HCT116 (cell line): ENCODE measurements around the gene KIRREL1. TPM values are rescaled to one million over a fixed set of nuclear protein-coding genes. Genes with fewer than 3 reads are reported as not detected.

ENCODE experiments used
- ATAC-seq: fragments of 200-7000 bp; cut with Tn5 transposase; 2 replicates; pipeline ENCODE4 v1.9.1; 2020; ENCODE audit warnings: mild to moderate bottlenecking, moderate library complexity
- BruUV-seq: library from RNA; stranded (reverse); fragments of 400-500 nt; replicated peaks from 2 replicates; lab custom pipeline; 2021; lab: Mats Ljungman, UMichigan
- CTCF ChIA-PET: fragments of 300-600 bp; sonication (Branson Sonifier 250); formaldehyde crosslinking; loops from one replicate; lab custom pipeline; 2021; ENCODE audit warnings: antibody characterized with exemption; lab: Charles Lee
- POLR2A ChIA-PET: fragments of 300-600, 350-600 bp; sonication (Branson Sonifier 250); formaldehyde crosslinking; loops from one replicate; lab custom pipeline; 2021; ENCODE audit warnings: antibody characterized with exemption; lab: Charles Lee
- RAD21 ChIA-PET, 2 experiments: fragments of 300-600 bp; sonication (Branson Sonifier 250); formaldehyde crosslinking; loops; one replicate each; lab custom pipeline; 2023; ENCODE audit warnings: low total read pairs in 2 of 2; ENCODE audit not compliant: uncharacterized antibody in 2 of 2, unreplicated experiment in 2 of 2, low non-redundant PET in 1 of 2; lab: Charles Lee
- DNase-seq: peaks from one replicate; pipeline ENCODE4 v3.0.0-alpha.2; 2010; ENCODE audit warnings: low read depth, low spot score
- H2AFZ ChIP-seq: fragments of 200-600 bp; shearing (Covaris generic), sonication (generic); 2 replicates; pipeline ENCODE4 v1.6.1; 2017; ENCODE audit warnings: low read depth, mixed run types, mixed read lengths, antibody characterized with exemption, low read length; ENCODE audit not compliant: poor library complexity, severe bottlenecking
- H3K27ac ChIP-seq: 2 replicates; pipeline ENCODE4 v1.5.1; 2012; ENCODE audit warnings: low read depth, low read length
- H3K27me3 ChIP-seq: fragments of 200-600 bp; sonication (generic); 2 replicates; pipeline ENCODE4 v1.6.1; 2016; ENCODE audit warnings: mixed run types, low read length, mixed read lengths; ENCODE audit not compliant: insufficient read depth
- H3K36me3 ChIP-seq, 2 experiments: fragments of 200-500 bp in 1 of 2; fragments of 200-600 bp in 1 of 2; sonication (Bioruptor generic) in 1 of 2; sonication (generic) in 1 of 2; 2 replicates each; pipeline versions ENCODE4 v1.5.1 to v1.6.1; 2014 to 2016; ENCODE audit warnings: low read length in 2 of 2, inconsistent platforms in 1 of 2, mixed read lengths in 1 of 2, mixed run types in 1 of 2; ENCODE audit not compliant: insufficient read depth in 2 of 2, control insufficient read depth in 1 of 2
- H3K4me1 ChIP-seq, 2 experiments: fragments of 200-600 bp in 1 of 2; sonication (generic) in 1 of 2; 2 replicates each; pipeline versions ENCODE4 v1.5.1 to v1.6.1; 2012 to 2017; ENCODE audit warnings: low read length in 2 of 2, inconsistent platforms in 1 of 2, mild to moderate bottlenecking in 1 of 2, mixed read lengths in 1 of 2, mixed run types in 1 of 2, moderate library complexity in 1 of 2; ENCODE audit not compliant: insufficient read depth in 2 of 2, control insufficient read depth in 1 of 2
- H3K4me2 ChIP-seq: fragments of 200-600 bp; sonication (generic); 2 replicates; pipeline ENCODE4 v1.6.1; 2017; ENCODE audit warnings: mixed run types, low read length, mixed read lengths
- H3K4me3 ChIP-seq, 2 experiments: fragments of 200-600 bp in 1 of 2; sonication (generic) in 1 of 2; replicated peaks in 1 of 2; 2 replicates each; pipeline ENCODE4 v1.5.1; 2011 to 2016; ENCODE audit warnings: low read length in 2 of 2, control low read depth in 1 of 2, low read depth in 1 of 2, mild to moderate bottlenecking in 1 of 2, mixed read lengths in 1 of 2, mixed run types in 1 of 2
- H3K79me2 ChIP-seq: fragments of 200-600 bp; sonication (generic); 2 replicates; pipeline ENCODE4 v1.6.1; 2017; ENCODE audit warnings: mild to moderate bottlenecking, mixed run types, low read length, moderate library complexity, mixed read lengths; ENCODE audit not compliant: insufficient read depth
- H3K9ac ChIP-seq: fragments of 200-600 bp; sonication (generic); 2 replicates; pipeline ENCODE4 v1.6.1; 2016; ENCODE audit warnings: low read length, mixed read lengths
- H3K9me2 ChIP-seq: fragments of 200-600 bp; sonication (generic), shearing (Covaris generic); 2 replicates; pipeline ENCODE4 v1.6.1; 2017; ENCODE audit warnings: mixed run types, mild to moderate bottlenecking, moderate library complexity; ENCODE audit not compliant: insufficient read depth
- H3K9me3 ChIP-seq, 2 experiments: fragments of 200-500 bp in 1 of 2; fragments of 200-600 bp in 1 of 2; sonication (Bioruptor generic) in 1 of 2; sonication (generic) in 1 of 2; 2 replicates each; pipeline ENCODE4 v1.6.1; 2014 to 2017; ENCODE audit warnings: low read length in 2 of 2, mixed read lengths in 2 of 2, inconsistent platforms in 1 of 2, low read depth in 1 of 2, mild to moderate bottlenecking in 1 of 2, mixed run types in 1 of 2, moderate library complexity in 1 of 2; ENCODE audit not compliant: control insufficient read depth in 1 of 2, insufficient read depth in 1 of 2
- H4K20me1 ChIP-seq: fragments of 200-600 bp; sonication (generic), shearing (Covaris generic); 2 replicates; pipeline ENCODE4 v1.6.1; 2017; ENCODE audit warnings: mixed run types, mild to moderate bottlenecking, moderate library complexity; ENCODE audit not compliant: insufficient read depth
- ATF3 ChIP-seq: IDR thresholded peaks from 2 replicates; pipeline ENCODE4 v1.6.1; 2012
- CEBPB ChIP-seq: IDR thresholded peaks from 2 replicates; pipeline ENCODE4 v1.6.1; 2012; ENCODE audit warnings: low read depth
- EGR1 ChIP-seq: IDR thresholded peaks from 2 replicates; pipeline ENCODE4 v1.6.1; 2012; ENCODE audit warnings: low read depth
- ELF1 ChIP-seq: IDR thresholded peaks from 2 replicates; pipeline ENCODE4 v1.6.1; 2012; ENCODE audit warnings: low read depth, borderline replicate concordance
- POLR2A ChIP-seq: IDR thresholded peaks from 2 replicates; pipeline ENCODE4 v1.7.0; 2011; ENCODE audit warnings: borderline replicate concordance; ENCODE audit not compliant: insufficient read depth, insufficient read length; ENCODE audit errors: extremely low read depth
- REST ChIP-seq: IDR thresholded peaks from 2 replicates; pipeline ENCODE4 v1.6.1; 2012; ENCODE audit warnings: low read depth
- SIN3A ChIP-seq: IDR thresholded peaks from 2 replicates; pipeline ENCODE4 v1.6.1; 2012; ENCODE audit warnings: low read depth
- SP1 ChIP-seq: IDR thresholded peaks from 2 replicates; pipeline ENCODE4 v1.6.1; 2012; ENCODE audit warnings: low read depth
- TCF7L2 ChIP-seq: IDR thresholded peaks from 2 replicates; pipeline ENCODE4 v1.7.0; 2011; ENCODE audit warnings: borderline replicate concordance, inconsistent platforms; ENCODE audit not compliant: insufficient read depth, insufficient read length; ENCODE audit errors: extremely low read depth
- ZBTB33 ChIP-seq: IDR thresholded peaks from 2 replicates; pipeline ENCODE4 v1.6.1; 2011; ENCODE audit warnings: mild to moderate bottlenecking, low read length, moderate library complexity; ENCODE audit not compliant: insufficient replicate concordance; ENCODE audit errors: extremely low read depth
- intact Hi-C: fragments of 100-400 bp; cut with micrococcal nuclease; formaldehyde crosslinking; loops from 2 replicates; pipeline ENCODE4 v1.10.0; 2022
- total RNA-seq: library from RNA; stranded (reverse); gene quantifications from one replicate; pipeline ENCODE4 v1.2.1, GENCODE V29; 2021; ENCODE audit not compliant: unreplicated experiment

Gene KIRREL1
- total RNA-seq, 1 experiment from 2014 or later, result 20.0 TPM

GRCh38 chr1:157959750-157960149 lies 33.7 kb upstream of the KIRREL1 start:
- ChIA-PET CTCF (interaction anchor here (1.2 to 16.1 kb wide), 2 partner anchors 82 to 159 kb away, joined by 4 to 393 read pairs; no protein-coding TSS in a partner anchor), POLR2A (no interaction called here), RAD21 (interaction anchor here in 1 of 2 experiments (0.8 kb wide), 1 partner anchor 162 kb away, joined by 3 read pairs; no protein-coding TSS in a partner anchor)
- Histone ChIP-seq H3K27me3 (peaks cover 45% of the 10 kb centered on the region), H3K79me2 (no peaks in the 10 kb centered on the region), H2AFZ (no peak overlapping the region), H3K9me3 (no peaks in the 10 kb centered on the region), H3K9ac (no peak overlapping the region), H3K4me2 (no peak overlapping the region), H4K20me1 (no peaks in the 10 kb centered on the region), H3K36me3 (no peaks in the 10 kb centered on the region), H3K4me1 (peaks cover 0 to 10% of the 10 kb centered on the region in 2 experiments; a peak in 2 of 4 replicates), H3K9me2 (no peaks in the 10 kb centered on the region), H3K27ac (no peak overlapping the region), H3K4me3 (no peak overlapping the region)
- DNase-seq (no peak), ATAC-seq (no peak)
- TF ChIP-seq EGR1, result no peak
- no peak for TF ChIP-seq ATF3
- TF ChIP-seq SIN3A, result no peak
- no peak for TF ChIP-seq CEBPB
- no peak for TF ChIP-seq REST
- no peak for TF ChIP-seq POLR2A
- TF ChIP-seq ELF1, result no peak
- no peak for TF ChIP-seq ZBTB33
- TF ChIP-seq TCF7L2, result no peak
- TF ChIP-seq SP1, result no peak
- BruUV-seq, result no TSS peak
- intact Hi-C loops, result loop anchor here (5.0 to 10.0 kb wide), 2 partner anchors 1038 to 1115 kb away; partner anchors contain the start of gene AIM2
